AG04450 (cell line): ENCODE data around the gene COL6A2. TPM values are rescaled to one million over a fixed set of nuclear protein-coding genes. Genes with fewer than 3 reads are reported as not detected.
A peak's percentile ranks its signal among the peaks of the same experiment; 100 is the strongest.

Source experiments
- CTCF ChIA-PET: fragments of 300-600, 350-600 bp; formaldehyde crosslinking; extraction: SDS; loops from one replicate; lab custom pipeline; 2022; ENCODE audit warnings: antibody characterized with exemption, inconsistent platforms; lab: Charles Lee
- POLR2A ChIA-PET: fragments of 350-600 bp; formaldehyde crosslinking; extraction: SDS; loops from one replicate; lab custom pipeline; 2021; ENCODE audit warnings: antibody characterized with exemption, inconsistent platforms; lab: Yijun Ruan, JAX
- DNase-seq: peaks from one replicate; pipeline ENCODE4 v3.0.0-alpha.2; 2011; ENCODE audit warnings: low read depth, low spot score
- H3K27ac ChIP-seq: one replicate; pipeline ENCODE4 v1.5.1; 2012; ENCODE audit warnings: low read depth, low read length, control low read depth
- H3K27me3 ChIP-seq: one replicate; pipeline ENCODE4 v1.6.0; 2012; ENCODE audit warnings: low read length; ENCODE audit not compliant: control insufficient read depth, insufficient read depth
- H3K4me3 ChIP-seq: 2 replicates; pipeline ENCODE4 v1.5.1; 2011; ENCODE audit warnings: mild to moderate bottlenecking, low read depth, low read length, control low read depth
- H3K9me3 ChIP-seq: 2 replicates; pipeline ENCODE4 v1.5.1; 2012; ENCODE audit warnings: low read length; ENCODE audit not compliant: control insufficient read depth, insufficient read depth
- polyA plus RNA-seq: library from polyadenylated mRNA; depleted of rRNA; stranded (reverse); fragments of >200 nt; gene quantifications from 2 replicates; pipeline ENCODE4 v1.2.3, GENCODE V29; 2011
- TF ChIP-seq, protein P1 (sequence below): IDR thresholded peaks from 2 replicates; pipeline ENCODE4 v1.5.1; 2011; ENCODE audit warnings: low read depth, low read length, control low read depth, inconsistent platforms

COL6A2 gene
- polyA plus RNA-seq, 1 experiment = 454 TPM

DNA sequence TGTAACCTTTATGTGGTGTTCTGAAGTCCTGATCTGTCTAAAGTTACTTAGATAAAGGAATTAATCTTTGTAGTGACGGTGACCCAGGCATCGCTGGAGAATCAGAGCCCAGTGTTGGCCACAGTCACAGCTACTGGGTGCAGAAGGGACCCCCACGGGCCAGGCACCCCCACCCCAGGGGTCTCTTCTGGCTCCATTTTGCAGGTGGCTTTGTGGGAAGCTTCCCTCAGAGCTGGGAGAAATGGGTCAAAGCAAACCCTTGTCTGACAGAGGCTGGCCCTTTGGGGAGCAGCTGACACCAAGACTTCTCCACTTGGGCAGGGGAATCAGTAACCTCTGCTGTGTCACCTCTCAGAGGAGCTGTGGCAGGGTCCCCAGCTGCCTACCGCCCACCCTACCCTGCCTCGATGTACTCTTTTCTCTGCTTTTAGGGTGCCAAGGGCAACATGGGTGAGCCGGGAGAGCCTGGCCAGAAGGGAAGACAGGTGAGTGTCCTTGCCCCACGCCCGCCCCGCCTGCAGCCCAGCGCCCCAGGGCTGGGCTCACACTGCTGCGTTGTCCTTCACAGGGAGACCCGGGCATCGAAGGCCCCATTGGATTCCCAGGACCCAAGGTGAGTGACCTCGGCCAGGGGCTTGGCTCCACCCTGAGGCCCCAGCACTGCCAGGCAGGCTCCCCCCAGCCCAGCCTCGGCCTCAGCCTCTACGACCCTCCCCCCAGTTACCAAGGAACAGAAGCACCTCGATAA, 17.7 kb downstream of the COL6A2 start:
- ChIA-PET CTCF (no interaction called here), POLR2A (interaction anchor here (0.6 to 1.5 kb wide), 2 partner anchors 114 to 142 kb away, joined by 3 to 4 read pairs; no protein-coding TSS in a partner anchor)
- Histone ChIP-seq H3K9me3 (peaks cover 26% of the 10 kb centered on the region), H3K27me3 (no peaks in the 10 kb centered on the region), H3K27ac (peak overlapping the region; percentile 11), H3K4me3 (no peak overlapping the region)
- TF ChIP-seq, protein P1, sequence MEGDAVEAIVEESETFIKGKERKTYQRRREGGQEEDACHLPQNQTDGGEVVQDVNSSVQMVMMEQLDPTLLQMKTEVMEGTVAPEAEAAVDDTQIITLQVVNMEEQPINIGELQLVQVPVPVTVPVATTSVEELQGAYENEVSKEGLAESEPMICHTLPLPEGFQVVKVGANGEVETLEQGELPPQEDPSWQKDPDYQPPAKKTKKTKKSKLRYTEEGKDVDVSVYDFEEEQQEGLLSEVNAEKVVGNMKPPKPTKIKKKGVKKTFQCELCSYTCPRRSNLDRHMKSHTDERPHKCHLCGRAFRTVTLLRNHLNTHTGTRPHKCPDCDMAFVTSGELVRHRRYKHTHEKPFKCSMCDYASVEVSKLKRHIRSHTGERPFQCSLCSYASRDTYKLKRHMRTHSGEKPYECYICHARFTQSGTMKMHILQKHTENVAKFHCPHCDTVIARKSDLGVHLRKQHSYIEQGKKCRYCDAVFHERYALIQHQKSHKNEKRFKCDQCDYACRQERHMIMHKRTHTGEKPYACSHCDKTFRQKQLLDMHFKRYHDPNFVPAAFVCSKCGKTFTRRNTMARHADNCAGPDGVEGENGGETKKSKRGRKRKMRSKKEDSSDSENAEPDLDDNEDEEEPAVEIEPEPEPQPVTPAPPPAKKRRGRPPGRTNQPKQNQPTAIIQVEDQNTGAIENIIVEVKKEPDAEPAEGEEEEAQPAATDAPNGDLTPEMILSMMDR = no peak
- no peak for DNase-seq

GRCh38 chr21:46116189-46116775, 18.4 kb downstream of the COL6A2 start:
- peak overlapping the region; percentile 31 for H3K27ac ChIP-seq
- peaks cover 24% of the 10 kb centered on the region for H3K9me3 ChIP-seq
- POLR2A ChIA-PET = interaction anchor here (1.5 kb wide), 1 partner anchor 143 kb away, joined by 4 read pairs; no protein-coding TSS in a partner anchor
- no peak for DNase-seq
- TF ChIP-seq, protein P1 = no peak
- H3K27me3 ChIP-seq = no peaks in the 10 kb centered on the region
- H3K4me3 ChIP-seq = no peak overlapping the region
- CTCF ChIA-PET = no interaction called here

DNA sequence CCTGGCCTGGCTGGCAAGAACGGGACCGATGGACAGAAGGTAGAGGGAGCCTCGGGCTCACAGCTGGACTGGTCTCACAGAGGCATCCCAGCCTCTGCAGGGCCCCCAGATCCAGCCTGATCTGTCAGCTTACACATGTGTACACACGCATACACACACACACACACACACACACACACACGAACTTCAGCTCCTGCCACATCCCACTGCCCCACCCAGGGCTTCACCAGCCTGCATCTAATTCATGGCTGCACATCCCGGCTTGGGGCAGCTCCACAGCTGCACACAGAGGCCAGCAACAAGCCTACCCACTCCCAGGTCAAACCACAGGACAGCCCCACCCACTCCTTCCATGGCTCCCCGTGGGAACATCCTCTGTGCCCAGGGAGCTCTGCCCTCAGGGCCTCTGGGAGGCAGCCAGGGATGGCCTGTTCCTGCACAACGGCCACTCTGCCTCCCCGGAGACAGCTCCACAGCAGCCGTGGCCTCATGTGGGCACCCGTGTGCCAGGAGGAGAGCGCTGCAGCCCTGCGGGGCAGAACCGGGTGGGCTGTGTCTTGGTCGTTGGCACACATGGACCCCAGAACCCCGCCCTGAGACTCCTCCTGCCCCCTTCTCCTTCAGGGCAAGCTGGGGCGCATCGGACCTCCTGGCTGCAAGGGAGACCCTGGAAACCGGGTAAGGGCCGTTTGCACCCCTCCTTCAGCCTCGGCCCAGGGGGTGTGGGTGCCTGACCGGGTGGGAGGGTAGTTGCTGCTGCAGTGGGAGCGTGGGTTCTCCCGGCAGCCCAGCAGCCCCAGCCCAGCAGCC, 19.1 kb downstream of the COL6A2 start:
- H3K4me3 ChIP-seq = no peak overlapping the region
- no peak for DNase-seq
- peaks cover 21% of the 10 kb centered on the region for H3K9me3 ChIP-seq
- no peaks in the 10 kb centered on the region for H3K27me3 ChIP-seq
- H3K27ac ChIP-seq = peak overlapping the region; percentile 31
- TF ChIP-seq, protein P1 = no peak
- ChIA-PET POLR2A (interaction anchor here (0.7 to 1.5 kb wide), 3 partner anchors 38 to 143 kb away, joined by 3 to 4 read pairs (median 3); no protein-coding TSS in a partner anchor), CTCF (no interaction called here)

- TF ChIP-seq, protein P1 = no peak
- H3K4me3 ChIP-seq = no peak overlapping the region
- H3K9me3 ChIP-seq = peaks cover 13% of the 10 kb centered on the region
- peak overlapping the region; percentile 57 for H3K27ac ChIP-seq
- no peaks in the 10 kb centered on the region for H3K27me3 ChIP-seq
- ChIA-PET CTCF (no interaction called here), POLR2A (interaction anchor here (0.6 to 1.2 kb wide), 3 partner anchors 39 to 151 kb away, joined by 3 to 4 read pairs (median 3); no protein-coding TSS in a partner anchor)
- DNase-seq = no peak
These were observed 19.8 kb downstream of the COL6A2 start for GRCh38 chr21:46117586-46118315.
